Caco-2 (cell line): ENCODE results near the gene HRC. TPM values are rescaled to one million over a fixed set of nuclear protein-coding genes. Genes with fewer than 3 reads are reported as not detected.

Experiments used
- BruUV-seq: library from RNA; stranded (reverse); fragments of 400-500 nt; replicated peaks from 2 replicates; lab custom pipeline; 2021; lab: Mats Ljungman, UMichigan
- CTCF ChIA-PET: fragments of 300-600 bp; sonication (Branson Sonifier 250); formaldehyde crosslinking; loops from one replicate; lab custom pipeline; 2022; ENCODE audit warnings: antibody characterized with exemption; lab: Charles Lee
- POLR2A ChIA-PET: fragments of 300-600 bp; sonication (Branson Sonifier 250); formaldehyde crosslinking; loops from one replicate; lab custom pipeline; 2022; ENCODE audit warnings: antibody characterized with exemption; lab: Charles Lee
- DNase-seq, 2 experiments: peaks; one replicate each; pipeline versions ENCODE4 v3.0.0 to v3.0.0-alpha.2; 2020 to 2022
- H3K27me3 ChIP-seq: replicated peaks from 2 replicates; pipeline ENCODE4 v1.6.0; 2011; ENCODE audit warnings: low read length; ENCODE audit not compliant: control insufficient read depth, insufficient read depth
- H3K36me3 ChIP-seq: 2 replicates; pipeline ENCODE4 v1.5.1; 2011; ENCODE audit warnings: low read length; ENCODE audit not compliant: control insufficient read depth, insufficient read depth
- H3K4me1 ChIP-seq: fragments of 250-450 bp; sonication (Bioruptor Pico); 2 replicates; pipeline ENCODE4 v1.5.1; 2020; ENCODE audit warnings: mild to moderate bottlenecking
- H3K4me3 ChIP-seq: 2 replicates; pipeline ENCODE4 v1.5.1; 2011; ENCODE audit warnings: low read depth, mild to moderate bottlenecking, control low read depth, low read length
- H3K9me3 ChIP-seq: fragments of 250-450 bp; sonication (Bioruptor Pico); 2 replicates; pipeline ENCODE4 v1.5.1; 2020; ENCODE audit warnings: mild to moderate bottlenecking, moderate library complexity
- H3K27ac Mint-ChIP-seq: one replicate; pipeline ENCODE4 v1.8.0; 2022; ENCODE audit warnings: mixed read lengths; ENCODE audit not compliant: unreplicated experiment
- H3K27me3 Mint-ChIP-seq: one replicate; pipeline ENCODE4 v1.8.0; 2022; ENCODE audit warnings: mixed read lengths; ENCODE audit not compliant: insufficient read depth, unreplicated experiment
- H3K36me3 Mint-ChIP-seq: one replicate; pipeline ENCODE4 v1.8.0; 2022; ENCODE audit warnings: mild to moderate bottlenecking, mixed read lengths; ENCODE audit not compliant: insufficient read depth, unreplicated experiment
- H3K4me1 Mint-ChIP-seq: one replicate; pipeline ENCODE4 v1.8.0; 2022; ENCODE audit warnings: low read depth, mixed read lengths; ENCODE audit not compliant: unreplicated experiment
- H3K4me3 Mint-ChIP-seq: one replicate; pipeline ENCODE4 v1.8.0; 2022; ENCODE audit warnings: mild to moderate bottlenecking, moderate library complexity, mixed read lengths; ENCODE audit not compliant: unreplicated experiment
- H3K9me3 Mint-ChIP-seq: one replicate; pipeline ENCODE4 v1.8.0; 2022; ENCODE audit warnings: mixed read lengths; ENCODE audit not compliant: unreplicated experiment
- intact Hi-C: fragments of 100-400 bp; cut with micrococcal nuclease; formaldehyde crosslinking; loops from one replicate; pipeline ENCODE4 v1.10.0; 2022; ENCODE audit not compliant: unreplicated experiment
- total RNA-seq: library from RNA; stranded (reverse); gene quantifications from 2 replicates; pipeline ENCODE4 v1.2.3, GENCODE V29; 2022
- TF ChIP-seq, protein P1 (sequence below), 2 experiments: fragments of 200-600 bp in 1 of 2; IDR thresholded peaks; 1 replicate in 1 of 2; 2 replicates in 1 of 2; pipeline versions ENCODE4 v1.5.1 to v1.8.0; 2011 to 2022; ENCODE audit warnings: antibody characterized with exemption in 1 of 2, control low read depth in 1 of 2, inconsistent platforms in 1 of 2, low read depth in 1 of 2, low read length in 1 of 2, mild to moderate bottlenecking in 1 of 2, moderate library complexity in 1 of 2; ENCODE audit not compliant: insufficient read depth in 1 of 2, severe bottlenecking in 1 of 2, unreplicated experiment in 1 of 2

The HRC gene
- total RNA-seq, 1 experiment from 2014 or later, result not detected

DNA sequence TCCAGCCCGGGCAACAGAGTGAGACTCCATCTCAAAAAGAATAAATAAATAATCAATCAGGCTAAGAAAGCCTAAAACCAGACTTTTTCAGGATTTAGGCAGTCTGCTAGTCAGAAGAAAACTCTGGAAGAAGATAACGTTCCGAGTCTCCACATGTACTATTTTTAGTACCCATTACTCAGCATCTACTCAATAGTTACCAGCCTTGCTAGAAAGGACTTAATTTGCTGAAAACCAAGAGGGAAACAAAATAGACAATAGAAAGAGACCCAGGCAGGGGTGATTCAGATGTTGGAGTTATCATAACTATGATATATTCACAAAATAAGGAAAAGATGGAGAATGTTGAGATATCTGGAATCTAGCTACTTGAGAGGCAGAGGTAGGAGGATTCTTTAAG, 44.6 kb downstream of the HRC start:
- H3K36me3 ChIP-seq, result peaks cover 3% of the 10 kb centered on the region; the same call in 1 of the 2 replicates
- H3K9me3 ChIP-seq, result no peaks in the 10 kb centered on the region
- H3K27me3 ChIP-seq, result no peaks in the 10 kb centered on the region
- no TSS peak for BruUV-seq
- TF ChIP-seq, protein P1, sequence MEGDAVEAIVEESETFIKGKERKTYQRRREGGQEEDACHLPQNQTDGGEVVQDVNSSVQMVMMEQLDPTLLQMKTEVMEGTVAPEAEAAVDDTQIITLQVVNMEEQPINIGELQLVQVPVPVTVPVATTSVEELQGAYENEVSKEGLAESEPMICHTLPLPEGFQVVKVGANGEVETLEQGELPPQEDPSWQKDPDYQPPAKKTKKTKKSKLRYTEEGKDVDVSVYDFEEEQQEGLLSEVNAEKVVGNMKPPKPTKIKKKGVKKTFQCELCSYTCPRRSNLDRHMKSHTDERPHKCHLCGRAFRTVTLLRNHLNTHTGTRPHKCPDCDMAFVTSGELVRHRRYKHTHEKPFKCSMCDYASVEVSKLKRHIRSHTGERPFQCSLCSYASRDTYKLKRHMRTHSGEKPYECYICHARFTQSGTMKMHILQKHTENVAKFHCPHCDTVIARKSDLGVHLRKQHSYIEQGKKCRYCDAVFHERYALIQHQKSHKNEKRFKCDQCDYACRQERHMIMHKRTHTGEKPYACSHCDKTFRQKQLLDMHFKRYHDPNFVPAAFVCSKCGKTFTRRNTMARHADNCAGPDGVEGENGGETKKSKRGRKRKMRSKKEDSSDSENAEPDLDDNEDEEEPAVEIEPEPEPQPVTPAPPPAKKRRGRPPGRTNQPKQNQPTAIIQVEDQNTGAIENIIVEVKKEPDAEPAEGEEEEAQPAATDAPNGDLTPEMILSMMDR (IDR thresholded peaks at IDR 0.05; ENCODE audit: insufficient read depth in 1 of 2, low read depth in 1 of 2, low read length in 1 of 2, severe bottlenecking in 1 of 2, unreplicated experiment in 1 of 2), result no peak
- intact Hi-C loops, result no loop called here
- H3K4me1 ChIP-seq, result 0 out of 2 replicates have a peak, but pooled peaks cover 4% of the 10 kb centered on the region
- Mint-ChIP-seq H3K4me3 (no peak overlapping the region), H3K36me3 (peaks cover 48% of the 10 kb centered on the region), H3K4me1 (peaks cover 17% of the 10 kb centered on the region), H3K27ac (no peak overlapping the region), H3K9me3 (no peaks in the 10 kb centered on the region), H3K27me3 (no peaks in the 10 kb centered on the region)
- H3K4me3 ChIP-seq, result no peak overlapping the region
- ChIA-PET POLR2A (interaction anchor here (0.5 to 0.6 kb wide), 2 partner anchors 38 to 173 kb away, joined by 5 read pairs; no protein-coding TSS in a partner anchor), CTCF (interaction anchor here (0.7 kb wide), 1 partner anchor 13 kb away, joined by 5 read pairs; no protein-coding TSS in a partner anchor)
- DNase-seq, result no peak

DNA sequence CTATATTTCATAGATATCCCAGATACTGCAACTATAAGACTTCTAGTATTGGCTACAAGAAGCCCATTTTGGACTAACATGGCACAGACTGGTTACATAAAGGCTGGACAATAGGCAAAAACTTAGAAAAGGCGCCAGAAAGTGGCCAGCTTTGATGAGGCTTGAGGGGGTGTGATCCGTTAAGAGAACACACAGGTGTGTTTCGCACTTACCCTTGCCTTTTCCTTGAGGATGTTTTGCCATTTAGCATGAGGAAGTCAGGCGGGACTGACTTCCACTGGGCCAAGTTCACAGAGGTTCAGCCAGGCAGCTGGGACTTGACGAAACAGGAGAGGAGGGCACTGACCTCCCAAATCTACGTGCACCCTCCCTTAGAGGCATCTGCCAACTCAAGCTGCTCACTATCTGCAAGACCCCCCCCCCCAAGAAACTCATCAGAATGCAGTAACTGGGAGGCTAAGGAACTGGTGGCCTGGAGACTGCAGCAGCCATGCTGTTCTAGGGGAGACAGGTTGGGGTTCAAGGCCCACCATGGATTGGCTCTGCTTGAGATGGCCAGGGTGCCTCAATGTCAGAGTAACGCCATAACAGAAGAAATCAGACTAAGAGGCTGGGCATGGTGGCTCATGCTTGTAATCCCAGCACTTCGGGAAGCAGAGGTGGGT, 45.5 kb downstream of the HRC start:
- peaks cover 56% of the 10 kb centered on the region for H3K36me3 Mint-ChIP-seq
- H3K27ac Mint-ChIP-seq, result no peak overlapping the region
- H3K4me1 Mint-ChIP-seq, result peaks cover 17% of the 10 kb centered on the region
- no peaks in the 10 kb centered on the region for H3K27me3 Mint-ChIP-seq
- DNase-seq, result no peak
- Histone ChIP-seq H3K36me3 (peaks cover 3% of the 10 kb centered on the region; the same call in 1 of the 2 replicates), H3K4me1 (no peaks in the 10 kb centered on the region), H3K27me3 (no peaks in the 10 kb centered on the region), H3K9me3 (no peaks in the 10 kb centered on the region), H3K4me3 (no peak overlapping the region)
- no peaks in the 10 kb centered on the region for H3K9me3 Mint-ChIP-seq
- POLR2A ChIA-PET, result no interaction called here
- intact Hi-C loops, result no loop called here
- CTCF ChIA-PET, result interaction anchor here (0.6 to 1.8 kb wide), 3 partner anchors 12 to 135 kb away, joined by 3 to 7 read pairs (median 4); no protein-coding TSS in a partner anchor
- TF ChIP-seq, protein P1 (IDR thresholded peaks at IDR 0.05; ENCODE audit: insufficient read depth in 1 of 2, low read depth in 1 of 2, low read length in 1 of 2, severe bottlenecking in 1 of 2, unreplicated experiment in 1 of 2), result no peak
- H3K4me3 Mint-ChIP-seq, result no peak overlapping the region
- BruUV-seq, result no TSS peak

DNA sequence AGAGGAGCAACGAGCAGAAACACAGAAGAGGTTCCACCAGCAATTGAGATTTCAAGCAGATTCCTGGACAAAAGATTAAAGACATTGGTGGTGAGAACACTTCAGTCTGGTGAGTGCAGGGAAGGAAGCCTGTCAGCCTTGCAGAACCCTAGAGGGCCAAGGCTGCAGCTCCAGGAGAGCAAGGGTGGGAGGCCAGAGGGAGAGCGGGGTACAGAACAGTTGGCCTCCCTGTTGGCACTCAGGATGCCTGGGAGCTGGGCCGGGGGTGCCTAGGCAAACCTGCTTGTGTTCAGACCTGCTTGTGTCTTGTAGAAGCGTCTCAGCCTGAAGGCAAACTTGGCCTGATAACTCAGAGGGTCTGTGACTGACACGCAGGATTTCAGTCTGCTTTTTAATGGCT, 46.1 kb downstream of the HRC start:
- CTCF ChIA-PET, result interaction anchor here (0.6 to 1.8 kb wide), 3 partner anchors 11 to 136 kb away, joined by 3 to 7 read pairs (median 4); no protein-coding TSS in a partner anchor
- no peaks in the 10 kb centered on the region for H3K9me3 Mint-ChIP-seq
- TF ChIP-seq, protein P1 (IDR thresholded peaks at IDR 0.05; ENCODE audit: insufficient read depth in 1 of 2, low read depth in 1 of 2, low read length in 1 of 2, severe bottlenecking in 1 of 2, unreplicated experiment in 1 of 2), result no peak
- peaks cover 61% of the 10 kb centered on the region for H3K36me3 Mint-ChIP-seq
- DNase-seq, result no peak
- no TSS peak for BruUV-seq
- Histone ChIP-seq H3K36me3 (peaks cover 3% of the 10 kb centered on the region; the same call in 1 of the 2 replicates), H3K9me3 (no peaks in the 10 kb centered on the region), H3K4me1 (no peaks in the 10 kb centered on the region), H3K4me3 (no peak overlapping the region), H3K27me3 (no peaks in the 10 kb centered on the region)
- peaks cover 17% of the 10 kb centered on the region for H3K4me1 Mint-ChIP-seq
- no peak overlapping the region for H3K4me3 Mint-ChIP-seq
- intact Hi-C loops, result no loop called here
- no peaks in the 10 kb centered on the region for H3K27me3 Mint-ChIP-seq
- no peak overlapping the region for H3K27ac Mint-ChIP-seq
- POLR2A ChIA-PET, result no interaction called here
